HTERT RPE-1 (cell line): ENCODE results near the gene DMRT2.

ENCODE experiments used
- in situ Hi-C: fragments of 300-500 bp; cut with MboI; formaldehyde crosslinking; loops from 4 replicates; pipeline ENCODE4 v1.14.3; 2020; ENCODE audit warnings: low sequenced_read_pairs

DMRT2 gene

GRCh38 chr9:1050125-1050895 is at the start of gene DMRT2:
Gene DMRT2, plus strand, starts transcription at chr9:1050357. Its CDS starts 1,257 bp downstream, at chr9:1051614.
- in situ Hi-C loops, result no loop called here

- in situ Hi-C loops, result loop anchor here (25.0 kb wide), 1 partner anchor 115 kb away; no protein-coding TSS in a partner anchor
These were observed 48.3 kb upstream of the DMRT2 start for GRCh38 chr9:1001838-1002237.

- in situ Hi-C loops, result loop anchor here (25.0 kb wide), 1 partner anchor 115 kb away; no protein-coding TSS in a partner anchor
These were observed 47.5 kb upstream of the DMRT2 start for GRCh38 chr9:1002678-1003077.

- in situ Hi-C loops, result loop anchor here (25.0 kb wide), 1 partner anchor 118 kb away; no protein-coding TSS in a partner anchor
These were observed 45.0 kb upstream of the DMRT2 start for GRCh38 chr9:1005043-1005667.

- in situ Hi-C loops, result loop anchor here (25.0 kb wide), 1 partner anchor 120 kb away; no protein-coding TSS in a partner anchor
These were observed 42.8 kb upstream of the DMRT2 start for GRCh38 chr9:1007312-1007711.

- in situ Hi-C loops, result loop anchor here (25.0 kb wide), 1 partner anchor 121 kb away; no protein-coding TSS in a partner anchor
These were observed 41.9 kb upstream of the DMRT2 start for GRCh38 chr9:1008216-1008615.

- in situ Hi-C loops, result loop anchor here (25.0 kb wide), 1 partner anchor 122 kb away; no protein-coding TSS in a partner anchor
These were observed 41.0 kb upstream of the DMRT2 start for GRCh38 chr9:1009101-1009707.

GRCh38 chr9:1013021-1013420 is 37.1 kb upstream of the DMRT2 start:
- in situ Hi-C loops, result loop anchor here (25.0 kb wide), 1 partner anchor 126 kb away; no protein-coding TSS in a partner anchor

GRCh38 chr9:1014225-1014624 is 35.9 kb upstream of the DMRT2 start:
- in situ Hi-C loops, result loop anchor here (25.0 kb wide), 1 partner anchor 127 kb away; no protein-coding TSS in a partner anchor

- in situ Hi-C loops, result loop anchor here (25.0 kb wide), 1 partner anchor 127 kb away; no protein-coding TSS in a partner anchor
These were observed 35.5 kb upstream of the DMRT2 start for GRCh38 chr9:1014640-1015039.

GRCh38 chr9:1018121-1018520 is 32.0 kb upstream of the DMRT2 start:
- in situ Hi-C loops, result loop anchor here (25.0 kb wide), 1 partner anchor 131 kb away; no protein-coding TSS in a partner anchor

GRCh38 chr9:1024112-1024511 is 26.0 kb upstream of the DMRT2 start:
- in situ Hi-C loops, result loop anchor here (25.0 kb wide), 1 partner anchor 137 kb away; no protein-coding TSS in a partner anchor

GRCh38 chr9:1025131-1025530 is 25.0 kb upstream of the DMRT2 start:
- in situ Hi-C loops, result no loop called here

- in situ Hi-C loops, result no loop called here
These were observed 23.9 kb upstream of the DMRT2 start for GRCh38 chr9:1026219-1026618.

- in situ Hi-C loops, result no loop called here
These were observed 21.5 kb upstream of the DMRT2 start for GRCh38 chr9:1028501-1029190.

- in situ Hi-C loops, result no loop called here
These were observed 18.1 kb upstream of the DMRT2 start for GRCh38 chr9:1031951-1032601.

GRCh38 chr9:1034271-1034670 is 15.9 kb upstream of the DMRT2 start:
- in situ Hi-C loops, result no loop called here

GRCh38 chr9:1039589-1039988 is 10.6 kb upstream of the DMRT2 start:
- in situ Hi-C loops, result no loop called here

GRCh38 chr9:1042466-1042865 is 7.7 kb upstream of the DMRT2 start:
- in situ Hi-C loops, result no loop called here

GRCh38 chr9:1044643-1045042 is 5.5 kb upstream of the DMRT2 start:
- in situ Hi-C loops, result no loop called here
